Embryonic facial prominence (tissue), 1 donor: ENCODE measurements around the gene RPL9.
"Not testable (repeated sequence)": the region's sequence is repeated elsewhere in the genome, so short reads cannot be mapped to it uniquely, and the experiment has no call there.

Experiments
- DNase-seq: peaks from one replicate; pipeline ENCODE4 v3.0.0-alpha.2; 2016; ENCODE audit errors: extremely low spot score

The RPL9 gene

DNA sequence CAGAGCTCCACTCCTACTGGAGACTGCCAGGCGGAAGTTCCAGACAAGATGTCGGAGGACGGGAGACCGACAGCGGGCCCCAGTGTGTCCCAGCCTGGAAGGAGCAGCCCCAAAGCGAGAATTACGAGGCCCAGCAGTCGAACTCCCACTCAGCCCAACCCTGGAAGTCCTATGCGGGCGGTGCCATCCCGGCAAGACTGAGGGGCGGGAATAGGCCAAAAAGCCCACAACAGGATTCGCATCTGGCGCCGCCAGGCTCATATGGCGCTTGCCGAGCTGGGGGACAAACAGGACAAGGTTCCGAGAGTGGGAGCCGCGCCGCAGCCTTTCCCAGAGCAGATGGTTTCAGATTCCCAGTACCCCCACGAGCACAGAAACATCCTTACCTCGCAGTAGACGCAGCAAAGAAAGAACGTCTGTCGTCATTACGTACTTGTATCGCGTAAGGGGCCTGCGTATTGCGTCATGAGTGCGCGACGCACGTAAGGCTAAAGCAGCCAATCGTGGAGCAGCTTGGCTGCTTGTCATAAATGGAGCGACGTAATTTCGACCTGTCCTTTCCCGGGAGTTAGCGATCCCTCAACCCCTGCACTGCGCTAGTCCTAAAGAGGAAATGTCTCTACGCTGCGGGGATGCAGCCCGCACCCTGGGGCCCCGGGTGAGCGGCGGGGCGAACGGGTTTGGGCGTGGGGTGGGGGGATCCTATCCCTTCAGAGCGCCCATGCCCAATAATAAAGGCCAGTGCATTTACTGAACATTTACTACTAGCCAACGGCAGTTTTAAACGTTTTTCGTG lies at the start of gene RPL9, which contains the start of gene LIAS:
RPL9 (minus strand) TSS at position 418 of the 796 bp plus-strand sequence. CDS start 483 bp downstream, outside the sequence.
LIAS (plus strand) TSS at position 552 of the 796 bp plus-strand sequence; CDS start at position 614, 62 bp downstream.
- DNase-seq, result peak; percentile 97

DNA sequence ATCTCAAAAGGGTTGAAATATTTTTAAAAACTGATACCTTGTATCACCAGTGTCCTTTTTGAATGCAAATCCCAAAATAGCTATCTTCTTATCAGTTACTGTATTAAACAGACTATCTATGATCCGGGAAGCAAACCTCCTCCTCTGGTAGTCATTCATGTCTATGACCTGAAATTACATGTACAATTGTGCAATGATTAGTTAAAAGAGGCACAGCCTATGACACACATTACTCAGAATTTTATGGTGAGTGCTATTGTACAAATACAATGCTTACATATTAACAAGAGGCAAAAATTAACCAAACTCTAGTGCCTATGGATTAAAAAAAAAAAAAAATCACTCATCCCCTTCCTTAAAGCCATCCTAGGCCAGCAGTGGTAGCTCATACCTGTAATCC lies 46.9 kb upstream of the RPL9 start:
- no peak for DNase-seq

DNA sequence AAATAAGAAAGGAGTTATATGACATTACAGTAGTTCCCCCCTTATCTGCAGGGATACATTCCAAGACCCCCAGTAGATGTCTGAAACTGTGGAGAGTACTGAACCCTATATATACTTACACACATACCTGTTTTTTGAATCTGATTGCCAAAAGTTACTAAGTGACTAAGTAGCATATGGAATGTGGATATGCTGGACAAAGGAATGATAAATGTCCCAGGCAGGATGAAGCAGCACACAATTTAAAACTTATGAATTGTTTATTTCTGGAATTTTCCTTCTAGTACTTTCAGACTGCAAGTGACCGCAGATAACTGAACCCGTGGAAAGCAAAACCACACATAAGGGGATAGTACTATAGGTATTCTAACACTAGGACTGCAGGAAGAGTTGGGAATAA lies 45.8 kb upstream of the RPL9 start:
- DNase-seq, result no peak

DNA sequence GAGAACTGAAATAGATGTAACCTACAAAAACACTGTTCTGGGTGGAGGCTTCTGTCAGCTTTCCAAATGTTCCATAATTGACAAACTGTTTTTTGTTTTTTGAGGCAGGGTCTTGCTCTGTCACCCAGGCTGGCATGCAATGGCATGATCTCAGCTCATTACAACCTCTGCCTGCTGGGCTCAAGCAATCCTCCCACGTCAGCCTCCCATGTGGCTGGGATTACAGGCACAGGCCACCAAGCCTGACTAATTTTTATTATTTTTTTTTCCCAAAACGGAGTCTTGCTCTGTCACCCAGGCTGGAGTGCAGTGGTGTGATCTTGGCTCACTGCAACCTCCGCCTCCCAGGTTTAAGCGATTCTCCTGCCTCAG lies 43.9 kb upstream of the RPL9 start:
- DNase-seq, result not testable (repeated sequence)

DNA sequence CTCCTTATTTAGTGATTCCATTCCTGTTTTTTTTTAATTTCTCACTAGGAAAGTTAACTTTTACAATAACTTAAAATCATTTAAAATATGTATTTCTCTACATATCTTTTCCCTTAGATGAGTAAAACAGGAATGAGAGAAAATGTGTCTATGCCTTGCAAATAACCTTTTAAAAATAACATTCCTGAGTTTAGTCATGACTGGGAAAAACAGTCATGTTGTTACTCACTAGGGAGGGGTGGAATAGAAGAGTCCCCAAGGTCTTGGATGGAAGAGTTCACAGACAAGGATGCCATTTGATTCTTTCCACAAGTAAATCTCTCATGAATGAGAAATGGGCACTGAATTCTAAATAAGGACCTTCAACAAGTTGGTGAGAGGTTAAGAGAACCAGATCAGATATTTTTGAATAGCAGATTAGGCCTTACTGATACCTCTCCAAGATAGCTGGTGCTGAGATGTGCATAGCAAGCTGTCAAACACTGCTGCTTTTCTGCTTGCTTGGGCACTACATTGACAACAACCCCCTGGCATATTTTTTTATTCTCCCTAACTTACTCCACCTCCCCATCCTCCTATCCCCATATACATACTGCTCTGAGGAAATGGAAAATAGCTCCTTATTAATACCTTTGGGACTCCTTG lies 43.4 kb upstream of the RPL9 start:
- no peak for DNase-seq

DNA sequence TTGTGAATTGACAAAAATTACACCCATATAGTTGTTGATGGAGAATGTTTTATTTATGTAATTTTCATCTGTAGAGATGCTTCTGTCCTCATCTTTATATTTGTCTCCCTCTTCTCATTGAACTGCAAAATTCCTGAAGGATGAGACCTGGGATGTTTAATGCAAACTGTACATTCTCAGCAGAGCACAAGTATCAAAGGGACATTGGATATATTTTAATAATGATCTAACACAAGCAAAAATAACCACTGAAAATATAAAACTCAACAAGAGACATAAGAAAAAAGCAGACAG lies 40.0 kb upstream of the RPL9 start:
- DNase-seq, result no peak

DNA sequence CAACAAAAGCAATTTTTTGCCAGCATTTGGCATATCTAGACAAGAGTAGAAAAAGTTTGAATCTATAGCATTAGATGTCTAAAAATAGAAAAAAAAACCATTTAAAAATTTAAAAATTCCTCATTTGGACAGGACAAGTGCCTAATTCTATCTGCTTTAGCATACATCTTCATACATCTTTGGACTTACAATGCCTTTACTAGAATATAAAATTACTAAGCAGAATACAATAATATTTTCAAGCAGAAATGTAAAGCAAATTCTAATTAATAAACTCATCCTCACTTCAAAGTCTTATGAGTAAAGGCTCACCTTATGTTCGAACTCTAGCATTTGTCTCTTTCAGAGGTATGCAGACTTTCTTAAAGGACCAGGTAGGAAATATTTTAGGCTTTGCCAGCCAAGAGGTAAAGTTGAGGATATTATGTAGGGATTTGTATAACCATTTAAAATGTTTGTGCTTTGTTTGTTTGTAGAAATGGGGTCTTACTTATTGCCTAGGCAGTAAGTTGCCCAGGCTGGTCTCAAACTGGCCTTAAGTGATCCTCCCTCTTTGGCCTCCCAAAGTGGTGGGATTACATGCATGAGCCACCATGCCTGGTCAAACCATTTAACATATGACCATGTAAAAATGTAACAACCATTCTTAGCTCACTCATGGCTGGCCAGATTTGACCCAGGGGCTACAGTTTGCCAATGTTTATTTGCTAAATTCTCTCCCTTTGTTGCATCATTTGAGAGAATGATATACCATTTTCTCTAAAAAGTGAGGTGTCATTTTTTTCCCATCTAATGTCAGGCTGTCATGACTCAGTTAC lies 39.4 kb upstream of the RPL9 start:
- no peak for DNase-seq

DNA sequence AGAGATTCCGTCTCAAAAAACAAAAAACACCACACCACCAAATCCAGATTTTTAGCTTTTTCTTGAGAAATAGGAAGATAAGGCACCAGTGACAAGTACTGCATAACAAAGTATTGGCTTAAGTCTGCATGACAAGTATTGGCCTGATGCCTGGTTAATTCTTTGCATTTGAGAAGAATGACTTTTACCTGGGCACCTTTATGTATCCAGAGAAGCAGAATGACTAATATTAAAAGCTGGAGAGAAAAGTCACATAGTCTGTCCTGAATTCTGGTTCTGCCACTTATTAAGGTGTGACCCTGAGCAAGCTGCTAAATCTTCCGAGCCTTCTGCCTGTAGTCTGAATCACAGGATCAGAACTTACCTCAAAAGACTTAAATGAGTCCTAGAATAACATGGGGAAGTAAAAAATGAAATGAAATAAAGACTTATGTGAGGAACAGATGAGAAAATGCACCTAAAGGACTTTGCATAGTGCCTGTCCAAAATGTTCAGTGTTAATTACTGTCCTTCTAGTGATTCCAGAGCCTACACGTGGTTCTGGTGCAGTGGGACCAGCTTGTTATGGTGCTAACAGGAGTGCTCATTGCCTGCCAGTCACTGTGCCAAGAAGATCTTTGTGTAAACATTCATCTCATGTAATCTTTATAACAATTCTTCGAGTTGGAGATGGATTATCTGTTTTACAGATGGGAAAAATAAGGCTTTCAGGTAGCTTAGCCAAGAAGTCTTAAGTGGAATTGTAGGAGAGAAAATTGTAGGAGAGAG lies 36.9 kb upstream of the RPL9 start:
- DNase-seq, result no peak

DNA sequence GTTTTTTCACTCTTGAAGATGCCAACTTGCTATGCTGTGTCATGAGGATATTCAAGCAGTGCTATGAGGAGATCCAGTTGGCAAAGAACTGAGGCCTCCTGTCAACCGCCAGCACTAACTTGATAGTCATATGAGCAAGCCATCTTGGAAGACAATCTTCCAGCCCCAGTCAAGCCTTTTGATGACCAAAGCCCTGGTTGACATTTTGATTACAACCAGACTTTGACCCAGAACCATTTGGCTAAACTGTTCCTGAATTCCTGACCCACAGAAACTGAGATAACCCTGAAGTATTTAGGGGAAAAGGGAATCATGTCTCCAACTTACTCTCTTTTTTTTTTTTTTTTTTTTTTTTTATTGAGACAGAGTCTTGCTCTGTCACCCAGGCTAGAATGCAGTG lies 35.6 kb upstream of the RPL9 start:
- no peak for DNase-seq

DNA sequence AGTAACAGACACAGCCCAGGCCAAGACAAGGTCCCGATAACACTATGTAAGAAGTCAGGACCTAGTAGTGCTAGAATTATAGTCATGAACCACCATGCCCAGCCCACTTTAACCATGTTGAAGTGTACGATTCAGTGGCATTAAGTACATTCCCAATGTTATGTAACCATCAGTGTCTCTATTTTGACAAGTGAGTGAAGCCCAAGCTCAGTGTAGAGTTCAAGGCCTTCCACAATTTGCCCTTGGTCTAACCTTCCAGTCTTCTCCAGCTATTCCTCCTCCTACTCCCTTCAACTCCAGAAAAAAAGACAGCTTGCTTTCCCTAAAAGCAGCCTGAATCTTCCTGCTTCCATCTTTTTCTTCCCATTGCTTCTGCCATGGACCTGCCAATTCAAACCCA lies 31.6 kb upstream of the RPL9 start:
- DNase-seq, result no peak

DNA sequence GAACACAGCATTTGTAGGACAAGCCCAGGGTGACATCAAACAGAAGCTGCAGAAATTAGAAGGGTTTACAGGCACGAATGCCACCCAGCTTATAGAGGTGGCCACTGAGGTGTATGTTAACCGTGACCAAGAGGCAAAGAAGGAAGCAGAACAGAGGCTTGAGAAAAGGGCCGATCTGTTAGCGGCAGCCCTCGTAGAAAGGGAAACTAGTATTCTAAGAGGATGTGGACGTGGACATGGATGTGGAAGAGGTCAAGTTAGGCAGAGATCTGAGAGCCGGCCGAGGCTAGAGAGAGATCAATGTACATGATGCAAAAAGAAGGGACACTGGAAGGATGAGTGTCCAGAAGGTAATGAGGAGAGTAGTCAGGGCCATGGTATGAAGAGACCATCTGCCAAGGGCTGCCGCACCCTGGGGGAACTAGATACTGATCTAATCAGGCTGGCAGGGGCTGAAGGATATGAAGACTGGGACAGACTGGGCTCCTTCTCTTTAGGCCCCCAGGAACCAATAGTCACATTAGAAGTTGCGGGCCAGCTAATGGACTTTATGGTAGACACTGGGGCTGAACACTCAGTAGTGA lies 27.6 kb upstream of the RPL9 start:
- DNase-seq, result no peak

DNA sequence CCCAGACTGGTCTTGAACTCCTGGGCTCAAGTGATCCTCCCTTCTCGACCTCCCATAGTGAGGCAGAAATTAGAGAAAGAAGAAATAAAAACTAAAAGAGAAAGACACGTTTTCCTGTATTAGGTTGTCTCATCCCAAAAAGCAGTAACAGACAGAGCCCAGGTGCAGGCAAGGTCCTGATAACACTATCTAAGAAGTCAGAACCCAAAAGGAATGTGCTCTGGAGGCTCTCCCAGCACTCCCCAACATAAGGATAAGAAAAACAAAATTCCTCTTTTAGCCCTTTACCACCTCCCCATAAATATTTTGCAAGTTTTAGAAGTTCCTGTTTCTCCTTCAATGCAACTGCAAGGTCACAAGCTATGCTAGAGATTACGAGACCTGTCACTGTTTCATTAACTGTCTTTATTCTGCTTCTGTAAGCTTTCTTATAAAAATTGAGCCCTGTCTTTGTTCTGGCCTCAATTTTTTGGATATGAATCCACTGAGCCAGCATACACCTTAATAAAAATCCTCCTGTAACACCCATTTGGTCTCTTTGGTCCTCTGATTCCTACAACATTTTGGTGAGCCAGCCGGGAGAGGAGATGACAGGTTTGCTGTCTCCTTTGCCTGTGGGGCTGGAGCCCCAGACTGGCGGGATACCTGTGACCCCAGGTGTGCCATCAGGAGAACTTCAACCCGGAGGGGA lies 26.0 kb upstream of the RPL9 start:
- DNase-seq, result no peak

DNA sequence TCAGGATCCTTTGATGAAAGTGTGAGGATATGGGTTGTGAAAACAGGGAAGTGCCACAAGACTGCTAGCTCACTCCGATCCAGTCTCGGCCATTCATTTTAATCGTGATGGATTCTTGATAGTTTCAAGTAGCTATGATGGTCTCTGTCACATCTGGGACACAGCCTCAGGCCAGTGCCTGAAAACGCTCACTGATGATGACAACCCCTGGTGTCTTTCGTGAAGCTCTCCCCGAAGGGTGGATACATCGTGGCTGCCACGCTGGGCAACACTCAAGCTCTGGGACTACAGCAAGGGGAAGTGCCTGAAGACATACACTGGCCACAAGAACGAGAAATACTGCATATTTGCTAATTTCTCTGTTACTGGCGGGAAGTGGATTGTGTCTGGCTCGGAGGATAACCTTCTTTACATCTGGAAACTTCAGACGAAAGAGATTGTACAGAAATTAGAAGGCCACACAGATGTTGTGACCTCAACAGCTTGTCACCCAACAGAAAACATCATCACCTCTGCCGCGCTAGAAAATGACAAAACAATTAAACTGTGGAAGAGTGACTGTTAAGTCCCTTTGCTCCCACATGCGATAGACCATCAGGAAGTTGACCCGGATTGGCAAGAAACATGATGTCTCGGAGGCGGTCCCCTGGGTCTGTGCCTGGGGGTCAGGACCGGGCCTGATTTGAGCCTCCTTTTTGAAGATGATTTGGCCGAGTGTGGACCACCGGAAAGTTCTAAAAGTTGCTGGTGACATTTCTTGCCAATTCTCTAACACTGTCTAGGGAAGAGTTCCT lies 22.4 kb upstream of the RPL9 start:
- no peak for DNase-seq

DNA sequence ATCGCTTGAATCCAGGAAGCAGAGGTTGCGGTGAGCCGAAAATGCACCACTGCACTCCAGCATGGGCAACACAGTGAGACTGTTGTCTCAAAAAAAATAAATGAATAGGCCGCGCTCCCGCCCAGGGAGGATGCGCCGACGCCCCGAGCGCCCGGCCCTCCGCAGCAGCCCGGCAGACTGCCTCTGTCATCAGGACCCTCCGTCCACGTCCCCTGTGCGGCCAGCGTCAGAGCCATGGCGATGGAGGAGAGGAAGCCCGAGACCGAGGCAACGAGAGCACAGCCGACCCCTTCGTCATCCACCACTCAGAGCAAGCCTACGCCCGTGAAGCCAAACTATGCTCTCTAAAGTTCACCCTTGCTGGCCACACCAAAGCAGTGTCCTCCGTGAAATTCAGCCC lies 21.5 kb upstream of the RPL9 start:
- no peak for DNase-seq

DNA sequence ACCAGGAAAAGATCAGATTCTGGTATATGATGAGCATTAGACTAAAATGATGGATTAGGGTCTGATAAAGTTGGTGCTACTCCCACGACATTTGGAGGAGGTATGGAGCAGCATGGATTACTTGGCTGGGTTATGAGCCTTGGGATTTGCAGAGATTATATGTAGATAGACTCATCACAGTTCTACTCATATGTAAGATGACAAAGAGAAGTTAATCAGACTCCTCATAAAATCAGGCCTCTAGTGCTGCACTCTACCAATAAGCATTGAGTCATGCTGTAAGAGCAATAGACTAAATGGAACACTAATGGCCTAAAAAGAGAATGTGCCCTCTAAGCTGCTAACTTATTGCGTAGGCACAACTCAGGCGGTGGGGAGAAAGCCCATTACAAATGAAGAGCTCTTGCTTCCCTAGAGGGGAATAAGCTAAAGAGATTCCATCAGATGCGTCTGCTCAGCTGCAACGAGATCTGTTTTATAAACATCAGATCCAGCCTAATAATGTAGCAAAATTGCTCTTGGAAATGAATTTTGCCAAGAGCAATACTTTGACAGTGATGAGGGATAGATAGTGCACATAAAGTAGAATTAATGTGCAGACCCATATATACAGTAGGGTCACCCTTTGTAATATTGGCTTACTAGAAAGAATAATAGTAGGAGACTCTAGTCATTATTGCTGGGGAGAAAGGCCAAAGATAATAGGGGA lies 17.6 kb upstream of the RPL9 start:
- DNase-seq, result no peak

DNA sequence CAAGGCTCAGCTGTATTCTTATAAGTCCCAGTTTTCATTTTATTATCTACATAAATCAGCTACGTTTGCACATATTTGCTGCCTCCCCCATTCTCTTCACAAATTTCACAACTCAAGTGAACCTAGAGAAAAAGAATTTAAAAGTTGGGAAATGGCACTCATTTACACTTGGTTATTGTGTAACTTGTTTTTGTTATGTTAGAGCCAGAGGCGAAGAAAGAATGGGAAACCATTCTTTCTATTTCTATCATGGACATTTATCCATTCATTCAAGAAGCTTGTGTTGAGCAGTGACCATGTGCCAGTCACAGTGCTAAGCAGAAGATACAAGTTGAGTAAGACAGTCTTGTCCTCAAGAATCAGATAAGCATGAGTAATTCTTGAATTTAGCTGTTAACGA lies 13.7 kb upstream of the RPL9 start:
- DNase-seq, result no peak

DNA sequence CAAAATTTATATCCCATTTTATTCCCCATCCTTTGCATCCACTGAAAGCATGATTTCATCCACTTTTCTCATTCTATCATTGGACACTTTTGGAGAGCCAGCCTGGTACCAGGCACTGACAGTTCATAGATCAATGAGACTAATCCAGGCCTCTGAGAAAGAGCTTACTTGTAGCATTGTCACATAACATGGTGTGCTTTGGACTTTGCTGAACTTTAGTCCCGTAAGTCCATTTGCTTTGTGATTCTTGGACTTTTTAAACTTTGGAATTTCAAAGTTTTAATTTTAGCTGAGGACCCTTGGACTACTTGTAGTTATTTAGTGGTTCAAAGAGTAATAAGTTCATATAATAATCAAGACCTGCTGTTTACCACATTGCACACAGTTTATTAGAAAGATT lies 11.7 kb upstream of the RPL9 start:
- DNase-seq, result no peak

DNA sequence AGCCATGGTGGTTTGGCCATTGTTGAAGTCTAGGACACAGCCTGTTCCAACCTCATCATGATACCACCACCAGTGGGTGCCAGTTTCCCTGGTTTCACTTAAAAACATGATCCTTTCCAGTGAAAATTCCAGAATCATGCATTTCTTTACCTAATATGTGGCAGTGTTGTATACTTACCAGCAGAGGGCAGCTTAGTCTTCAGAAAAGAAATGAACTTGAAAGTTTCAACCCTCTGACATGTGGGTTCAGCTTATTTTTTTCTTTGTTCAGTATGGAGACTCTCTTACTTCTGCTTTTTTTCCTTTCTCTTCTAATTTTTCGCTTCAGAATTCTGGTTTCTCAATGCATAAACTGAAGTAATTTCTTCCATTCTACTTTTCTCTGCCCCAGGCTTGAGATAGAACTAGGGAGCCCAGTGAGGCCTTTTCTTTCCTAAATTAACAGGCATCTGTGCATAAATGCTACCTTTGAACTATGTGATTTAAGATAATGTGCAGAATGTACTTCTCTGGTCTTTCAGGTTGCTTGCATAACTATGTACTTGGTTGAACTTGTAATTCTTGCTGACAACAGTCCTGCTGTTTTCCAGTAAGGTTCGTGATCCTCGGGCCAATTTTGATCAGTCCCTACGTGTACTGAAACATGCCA lies 10.8 kb upstream of the RPL9 start:
- peak; percentile 85 for DNase-seq

DNA sequence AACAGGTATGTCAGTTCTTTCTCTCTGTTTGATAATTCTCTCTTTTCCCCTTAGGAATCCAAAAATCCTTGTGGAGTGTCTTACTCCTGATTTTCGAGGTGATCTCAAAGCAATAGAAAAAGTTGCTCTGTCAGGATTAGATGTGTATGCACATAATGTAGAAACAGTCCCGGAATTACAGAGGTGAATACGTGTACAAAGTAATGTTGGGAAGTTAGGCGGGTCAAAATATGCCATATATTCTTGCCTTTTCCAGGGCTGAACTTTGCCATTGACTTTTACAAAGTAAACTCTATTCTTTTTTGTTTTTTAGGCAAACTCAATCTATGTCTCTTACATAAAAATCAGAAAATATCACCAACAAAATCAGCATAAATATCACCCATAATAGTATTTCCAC lies 8.7 kb upstream of the RPL9 start:
- no peak for DNase-seq
